Chondrocyte (in vitro differentiated cells): Measurements from ENCODE around the gene CERK. TPM values are rescaled to one million over a fixed set of nuclear protein-coding genes. Genes with fewer than 3 reads are reported as not detected.

Experiments used
- DNase-seq: peaks from one replicate; pipeline ENCODE4 v3.0.0; 2021; ENCODE audit warnings: mixed read lengths, low spot score
- H3K27ac Mint-ChIP-seq: one replicate; pipeline ENCODE4 v1.8.0; 2021; ENCODE audit warnings: mild to moderate bottlenecking, moderate library complexity, mixed read lengths; ENCODE audit not compliant: unreplicated experiment
- H3K27me3 Mint-ChIP-seq: 2 replicates; pipeline ENCODE4 v1.8.0; 2021; ENCODE audit warnings: low read depth, mixed read lengths
- H3K36me3 Mint-ChIP-seq: 2 replicates; pipeline ENCODE4 v1.8.0; 2021; ENCODE audit warnings: low read depth, mixed read lengths
- H3K4me1 Mint-ChIP-seq: 2 replicates; pipeline ENCODE4 v1.8.0; 2021; ENCODE audit warnings: low read depth, mild to moderate bottlenecking, mixed read lengths
- H3K4me3 Mint-ChIP-seq: one replicate; pipeline ENCODE4 v1.8.0; 2021; ENCODE audit warnings: mild to moderate bottlenecking, moderate library complexity, mixed read lengths; ENCODE audit not compliant: unreplicated experiment
- H3K9me3 Mint-ChIP-seq: 2 replicates; pipeline ENCODE4 v1.8.0; 2021; ENCODE audit warnings: low read depth, mixed read lengths
- CTCF ChIP-seq: fragments of 200-600 bp; sonication (generic); IDR thresholded peaks from 2 replicates; pipeline ENCODE4 v1.5.0; 2021; ENCODE audit warnings: antibody characterized with exemption, mild to moderate bottlenecking, moderate library complexity
- total RNA-seq: library from RNA; stranded (reverse); gene quantifications from 3 replicates; pipeline ENCODE4 v1.2.1, GENCODE V29; 2021

The CERK gene
- total RNA-seq, 1 donor from 2014 or later, result 28.8 TPM

GRCh38 chr22:46763051-46763705 lies 25.1 kb upstream of the CERK start:
- DNase-seq, result peak; percentile 18
- Mint-ChIP-seq H3K4me1 (peaks cover 48% of the 10 kb centered on the region), H3K27me3 (no peaks in the 10 kb centered on the region), H3K36me3 (no peaks in the 10 kb centered on the region), H3K9me3 (no peaks in the 10 kb centered on the region), H3K27ac (peak overlapping the region; percentile 99), H3K4me3 (peak overlapping the region; percentile 99)
- no peak for TF ChIP-seq CTCF

- H3K27me3 Mint-ChIP-seq, result no peaks in the 10 kb centered on the region
- H3K27ac Mint-ChIP-seq, result peak within 1 kb of the TSS; percentile 99
- peak; percentile 97 for DNase-seq
- peaks cover 42% of the 10 kb centered on the region for H3K4me1 Mint-ChIP-seq
- H3K36me3 Mint-ChIP-seq, result no peaks in the 10 kb centered on the region
- TF ChIP-seq CTCF, result no peak
- peak within 1 kb of the TSS; percentile 99 for H3K4me3 Mint-ChIP-seq
- no peaks in the 10 kb centered on the region for H3K9me3 Mint-ChIP-seq
These were observed 24.4 kb upstream of the CERK start, which contains the start of gene TBC1D22A for GRCh38 chr22:46762238-46763050. Gene TBC1D22A, plus strand, starts transcription at chr22:46762650. Its CDS starts 137 bp downstream, at chr22:46762787.

- H3K9me3 Mint-ChIP-seq, result peaks cover under 1% of the 10 kb centered on the region
- H3K4me3 Mint-ChIP-seq, result peak overlapping the region; percentile 99
- no peak for TF ChIP-seq CTCF
- no peak for DNase-seq
- H3K27me3 Mint-ChIP-seq, result no peaks in the 10 kb centered on the region
- H3K4me1 Mint-ChIP-seq, result peaks cover 40% of the 10 kb centered on the region
- H3K27ac Mint-ChIP-seq, result peak overlapping the region; percentile 99
- no peaks in the 10 kb centered on the region for H3K36me3 Mint-ChIP-seq
These were observed 23.6 kb upstream of the CERK start for GRCh38 chr22:46761539-46762237.

GRCh38 chr22:46761017-46761416 lies 23.0 kb upstream of the CERK start:
- Mint-ChIP-seq H3K4me1 (peaks cover 40% of the 10 kb centered on the region), H3K4me3 (peak overlapping the region; percentile 99), H3K9me3 (peaks cover 5% of the 10 kb centered on the region), H3K36me3 (no peaks in the 10 kb centered on the region), H3K27ac (no peak overlapping the region), H3K27me3 (no peaks in the 10 kb centered on the region)
- no peak for TF ChIP-seq CTCF
- peak; percentile 9 for DNase-seq

GRCh38 chr22:46758867-46759290 lies 20.8 kb upstream of the CERK start:
- peak; percentile 81 for TF ChIP-seq CTCF
- H3K4me1 Mint-ChIP-seq, result peaks cover 42% of the 10 kb centered on the region
- peak overlapping the region; percentile 49 for H3K27ac Mint-ChIP-seq
- no peaks in the 10 kb centered on the region for H3K36me3 Mint-ChIP-seq
- peak; percentile 21 for DNase-seq
- no peak overlapping the region for H3K4me3 Mint-ChIP-seq
- no peaks in the 10 kb centered on the region for H3K27me3 Mint-ChIP-seq
- H3K9me3 Mint-ChIP-seq, result peaks cover 5% of the 10 kb centered on the region
